ENCODE data around the gene FOXD4L1. TPM values are rescaled to one million over a fixed set of nuclear protein-coding genes. Genes with fewer than 3 reads are reported as not detected.

Gene FOXD4L1
- under 0.01 and 0.14 TPM in 2 replicates for total RNA-seq

GRCh38 chr2:113498365-113498764 is at the start of gene FOXD4L1:
FOXD4L1 (plus strand) TSS chr2:113498665; CDS start chr2:113499257, 592 bp downstream.

Other genes with a start within 250 kb of the FOXD4L1 start
- 2.9 and 3.1 TPM in 2 replicates for gene PAX8, start 219.7 kb upstream of the FOXD4L1 start, total RNA-seq
- gene ZNG1B, start 61.0 kb upstream of the FOXD4L1 start, total RNA-seq: 21.3 and 24.7 TPM in 2 replicates
- gene RABL2A, start 128.6 kb downstream of the FOXD4L1 start, total RNA-seq: 7.4 and 10.3 TPM in 2 replicates

Data from placental pericyte (primary cell).